ENCODE measurements around the gene CNN1.

DNA sequence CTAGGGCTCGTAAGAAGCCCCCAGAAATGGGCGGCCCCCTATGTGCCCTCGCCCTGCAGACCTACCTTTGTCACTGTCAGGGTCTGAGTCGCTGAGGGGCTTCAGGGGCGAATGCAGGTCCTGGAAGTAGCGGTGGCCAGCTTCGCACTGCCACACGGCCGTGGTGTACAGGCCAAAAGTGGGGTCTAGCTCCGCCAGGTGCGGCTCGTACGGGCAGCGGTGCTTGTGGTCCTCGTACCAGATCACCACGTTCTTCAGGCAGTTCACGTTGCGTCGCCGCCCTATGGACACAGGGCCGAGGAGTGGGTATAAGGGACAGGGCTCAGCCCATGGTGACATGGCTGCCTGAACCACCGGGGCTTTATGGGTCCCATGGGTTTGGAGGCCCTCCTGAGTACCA is 42.8 kb upstream of the CNN1 start:
- no peak for TF ChIP-seq GATA2 (IDR thresholded peaks at IDR 0.05; ENCODE audit: low read depth, low read length)
- TF ChIP-seq GATA3 (IDR thresholded peaks at IDR 0.05; ENCODE audit: low read depth, low read length), result no peak

Data from SH-SY5Y (cell line).